Measurements from ENCODE around the gene PLP2. TPM values are rescaled to one million over a fixed set of nuclear protein-coding genes. Genes with fewer than 3 reads are reported as not detected.
"Not testable (repeated sequence)": the region's sequence is repeated elsewhere in the genome, so short reads cannot be mapped to it uniquely, and the experiment has no call there.

PLP2 gene
- total and polyA plus RNA-seq, 4 experiments from 2014 or later, result 132 to 334 (median 187) TPM

DNA sequence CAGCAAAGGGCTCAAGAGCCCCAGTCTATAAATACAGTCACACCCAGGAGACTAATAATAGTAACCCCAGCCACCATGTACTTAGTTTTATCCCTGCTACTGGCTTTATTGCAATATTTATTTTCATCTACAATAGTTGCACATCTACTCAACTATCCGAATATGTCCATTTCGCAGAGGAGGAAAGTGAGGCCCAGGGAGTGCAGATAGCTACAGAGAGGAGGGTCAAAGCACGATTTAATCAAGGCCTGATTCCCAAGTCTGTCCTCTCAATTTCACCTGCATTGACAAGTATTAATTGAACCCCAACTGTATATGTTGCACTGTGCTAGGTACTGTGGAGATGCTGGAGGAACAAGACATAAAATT lies 4.0 kb upstream of the PLP2 start:
- ChIA-PET CTCF (ENCODE audit: partially characterized antibody) (interaction anchor here (1.0 to 4.8 kb wide), 8 partner anchors 9 to 24 kb away, joined by 3 to 31 read pairs (median 6); partner anchors contain the start of gene PRICKLE3), POLR2A (ENCODE audit: partially characterized antibody) (interaction anchor here (0.6 to 2.6 kb wide), 11 partner anchors 10 to 256 kb away, joined by 3 to 37 read pairs (median 9); partner anchors contain the start of genes CCDC22, PRICKLE3 and WDR45)
- Mint-ChIP-seq H3K4me1 (peaks cover 14 to 56% (median 28%) of the 10 kb centered on the region in 4 donors), H3K36me3 (peaks cover 0 to 3% of the 10 kb centered on the region in 2 donors), H3K27ac (peak overlapping the region; percentile 85 to 98 (median 95)), H3K9me3 (peaks cover 0 to 4% (median 0%) of the 10 kb centered on the region in 8 donors), H3K4me3 (peak overlapping the region; percentile 68 to 95 (median 87)), H3K27me3 (no peaks in the 10 kb centered on the region)
- intact Hi-C loops (cut with micrococcal nuclease), result loop anchor here (2.0 to 10.0 kb wide), 2 partner anchors 45 to 93 kb away; partner anchors contain the start of genes GPKOW, PRAF2 and WDR45
- peaks cover 42% of the 10 kb centered on the region for H3K4me1 ChIP-seq (ENCODE audit: insufficient read depth, low read length)
- H3K27ac ChIP-seq (ENCODE audit: low read depth, low read length), result peak overlapping the region; percentile 63
- H3K4me3 ChIP-seq (ENCODE audit: low read length in 2 of 2), result peak overlapping the region in 1 of 2 donors; percentile 54
- H3K9me3 ChIP-seq (ENCODE audit: control insufficient read depth in 1 of 2, low read length in 2 of 2), result no peaks in the 10 kb centered on the region
- no peak for DNase-seq
- H3K36me3 ChIP-seq (ENCODE audit: insufficient read depth, low read length), result no peaks in the 10 kb centered on the region
- no peaks in the 10 kb centered on the region for H3K27me3 ChIP-seq (ENCODE audit: insufficient read depth, low read length)

DNA sequence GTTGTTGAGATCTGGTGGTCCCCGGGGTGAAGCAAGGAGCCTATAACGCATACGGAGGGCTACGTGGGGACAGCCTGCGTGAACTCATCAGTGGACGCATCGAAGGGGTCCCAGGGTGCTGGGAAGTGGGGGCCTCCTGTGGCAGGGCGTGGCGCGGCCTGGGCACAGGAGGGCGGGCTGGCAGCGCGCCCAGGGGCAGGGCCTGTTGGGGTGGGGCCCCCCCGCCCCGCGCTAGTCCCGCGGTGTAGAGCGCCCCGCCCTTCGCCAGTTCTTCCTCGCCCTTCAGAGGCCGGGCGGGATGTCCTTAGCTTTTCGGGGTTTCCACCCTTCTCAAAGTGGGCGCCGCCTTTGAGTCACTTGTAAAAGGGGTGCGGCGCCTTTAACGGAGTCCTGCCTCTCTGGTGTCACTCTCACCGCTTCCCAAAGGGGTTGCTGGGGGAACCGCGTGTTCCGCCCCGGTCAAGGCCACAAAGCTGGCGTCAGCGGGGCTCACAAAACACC lies 632 bp downstream of the PLP2 start:
- POLR2A ChIA-PET (ENCODE audit: partially characterized antibody), result interaction anchor here (0.8 to 2.5 kb wide), 13 partner anchors 9 to 215 kb away, joined by 3 to 15 read pairs (median 5); partner anchors contain the start of genes KCND1, OTUD5, PPP1R3F and WDR45
- CTCF ChIA-PET (ENCODE audit: partially characterized antibody), result interaction anchor here (1.0 to 1.1 kb wide), 2 partner anchors 8 to 30 kb away, joined by 4 to 5 read pairs; no protein-coding TSS in a partner anchor
- Mint-ChIP-seq H3K9me3 (peaks cover 0 to 1% (median 0%) of the 10 kb centered on the region in 8 donors), H3K27me3 (no peaks in the 10 kb centered on the region), H3K4me1 (peaks cover 14 to 42% (median 23%) of the 10 kb centered on the region in 4 donors), H3K36me3 (peaks cover 11 to 33% of the 10 kb centered on the region in 2 donors), H3K4me3 (peak overlapping the region; percentile 84 to 91 (median 88)), H3K27ac (peak overlapping the region; percentile 85 to 93 (median 86))
- Histone ChIP-seq H3K27me3 (ENCODE audit: insufficient read depth, low read length) (no peaks in the 10 kb centered on the region), H3K4me1 (ENCODE audit: insufficient read depth, low read length) (peaks cover 27% of the 10 kb centered on the region), H3K27ac (ENCODE audit: low read depth, low read length) (peak overlapping the region; percentile 76), H3K9me3 (ENCODE audit: control insufficient read depth in 1 of 2, low read length in 2 of 2) (no peaks in the 10 kb centered on the region), H3K36me3 (ENCODE audit: insufficient read depth, low read length) (peaks cover 10% of the 10 kb centered on the region), H3K4me3 (ENCODE audit: low read length in 2 of 2) (peak overlapping the region; percentile 52 to 54)
- intact Hi-C loops (cut with micrococcal nuclease), result loop anchor here (2.0 kb wide), 1 partner anchor 14 kb away; the partner anchor contains the start of gene PRICKLE3
- DNase-seq, result peak; percentile 49 to 75 (median 58)

DNA sequence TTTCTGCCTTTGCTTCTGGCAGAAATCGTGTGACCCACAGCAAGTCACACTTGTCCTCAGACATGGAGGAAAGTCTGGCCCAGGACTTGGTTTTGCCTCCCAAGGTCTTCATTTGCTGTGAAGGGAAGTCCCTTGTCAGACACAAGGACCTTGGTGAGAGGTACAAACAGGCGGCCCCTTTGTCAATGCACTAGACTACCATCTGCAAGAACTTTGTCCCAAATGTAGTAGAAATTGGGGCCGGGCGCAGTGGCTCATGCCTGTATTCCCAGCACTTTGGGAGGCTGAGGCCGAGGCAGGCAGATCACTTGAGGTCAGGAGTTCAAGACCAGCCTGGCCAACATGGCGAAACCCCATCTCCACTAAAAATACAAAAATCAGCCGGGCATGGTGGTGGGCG lies 1.8 kb downstream of the PLP2 start:
- DNase-seq; H3K27me3 ChIP-seq (ENCODE audit: insufficient read depth, low read length); H3K4me3 ChIP-seq (ENCODE audit: low read length in 2 of 2); H3K9me3 ChIP-seq (ENCODE audit: control insufficient read depth in 1 of 2, low read length in 2 of 2); H3K9me3 Mint-ChIP-seq; POLR2A ChIA-PET (ENCODE audit: partially characterized antibody); CTCF ChIA-PET (ENCODE audit: partially characterized antibody); H3K27me3 Mint-ChIP-seq: not testable (repeated sequence)
- Mint-ChIP-seq H3K4me1 (peaks cover 8 to 40% (median 15%) of the 10 kb centered on the region in 4 donors), H3K27ac (peak overlapping the region; percentile 34 to 91 (median 85)), H3K36me3 (peaks cover 14 to 37% of the 10 kb centered on the region in 2 donors), H3K4me3 (peak overlapping the region in 5 of 8 donors; percentile 81 to 90 (median 86))
- peaks cover 10% of the 10 kb centered on the region for H3K36me3 ChIP-seq (ENCODE audit: insufficient read depth, low read length)
- intact Hi-C loops (cut with micrococcal nuclease), result loop anchor here (2.0 kb wide), 1 partner anchor 13 kb away; the partner anchor contains the start of gene PRICKLE3
- H3K4me1 ChIP-seq (ENCODE audit: insufficient read depth, low read length), result peaks cover 15% of the 10 kb centered on the region
- peak overlapping the region; percentile 76 for H3K27ac ChIP-seq (ENCODE audit: low read depth, low read length)

DNA sequence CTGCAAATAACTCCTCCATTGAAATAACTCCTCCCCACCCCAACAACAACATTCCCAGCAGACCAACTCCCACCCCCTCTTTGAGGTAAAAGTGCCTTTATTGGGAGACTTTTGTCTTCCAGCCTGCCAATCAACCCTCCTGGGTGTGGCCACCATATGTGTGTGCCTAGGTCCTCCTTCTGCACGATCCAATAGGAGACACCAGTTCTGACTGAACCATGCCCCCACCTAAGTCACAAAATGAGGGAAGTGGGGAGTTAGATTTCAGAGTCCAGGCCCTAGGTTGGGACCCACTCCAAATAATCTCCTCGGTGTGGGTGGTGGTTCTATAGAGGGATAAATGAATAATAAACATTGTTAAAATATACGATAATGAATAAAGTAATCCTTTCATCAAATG lies 3.0 kb downstream of the PLP2 start:
- H3K27ac ChIP-seq (ENCODE audit: low read depth, low read length), result no peak overlapping the region
- H3K36me3 Mint-ChIP-seq, result peaks cover 14 to 44% of the 10 kb centered on the region in 2 donors
- H3K9me3 Mint-ChIP-seq, result peaks cover 0 to 1% (median 0%) of the 10 kb centered on the region in 8 donors
- no peak overlapping the region for H3K4me3 Mint-ChIP-seq
- H3K27me3 Mint-ChIP-seq, result no peaks in the 10 kb centered on the region
- H3K9me3 ChIP-seq (ENCODE audit: control insufficient read depth in 1 of 2, low read length in 2 of 2), result no peaks in the 10 kb centered on the region
- peaks cover 8 to 35% (median 15%) of the 10 kb centered on the region in 4 donors for H3K4me1 Mint-ChIP-seq
- intact Hi-C loops (cut with micrococcal nuclease), result no loop called here
- peak overlapping the region in 3 of 7 donors; percentile 42 to 73 (median 73) for H3K27ac Mint-ChIP-seq
- ChIA-PET CTCF (ENCODE audit: partially characterized antibody) (no interaction called here), POLR2A (ENCODE audit: partially characterized antibody) (interaction anchor here (1.1 to 1.7 kb wide), 2 partner anchors 8 to 16 kb away, joined by 5 to 6 read pairs; no protein-coding TSS in a partner anchor)
- no peak overlapping the region for H3K4me3 ChIP-seq (ENCODE audit: low read length in 2 of 2)
- H3K36me3 ChIP-seq (ENCODE audit: insufficient read depth, low read length), result peaks cover 10% of the 10 kb centered on the region
- DNase-seq, result no peak
- H3K4me1 ChIP-seq (ENCODE audit: insufficient read depth, low read length), result peaks cover 15% of the 10 kb centered on the region
- no peaks in the 10 kb centered on the region for H3K27me3 ChIP-seq (ENCODE audit: insufficient read depth, low read length)

DNA sequence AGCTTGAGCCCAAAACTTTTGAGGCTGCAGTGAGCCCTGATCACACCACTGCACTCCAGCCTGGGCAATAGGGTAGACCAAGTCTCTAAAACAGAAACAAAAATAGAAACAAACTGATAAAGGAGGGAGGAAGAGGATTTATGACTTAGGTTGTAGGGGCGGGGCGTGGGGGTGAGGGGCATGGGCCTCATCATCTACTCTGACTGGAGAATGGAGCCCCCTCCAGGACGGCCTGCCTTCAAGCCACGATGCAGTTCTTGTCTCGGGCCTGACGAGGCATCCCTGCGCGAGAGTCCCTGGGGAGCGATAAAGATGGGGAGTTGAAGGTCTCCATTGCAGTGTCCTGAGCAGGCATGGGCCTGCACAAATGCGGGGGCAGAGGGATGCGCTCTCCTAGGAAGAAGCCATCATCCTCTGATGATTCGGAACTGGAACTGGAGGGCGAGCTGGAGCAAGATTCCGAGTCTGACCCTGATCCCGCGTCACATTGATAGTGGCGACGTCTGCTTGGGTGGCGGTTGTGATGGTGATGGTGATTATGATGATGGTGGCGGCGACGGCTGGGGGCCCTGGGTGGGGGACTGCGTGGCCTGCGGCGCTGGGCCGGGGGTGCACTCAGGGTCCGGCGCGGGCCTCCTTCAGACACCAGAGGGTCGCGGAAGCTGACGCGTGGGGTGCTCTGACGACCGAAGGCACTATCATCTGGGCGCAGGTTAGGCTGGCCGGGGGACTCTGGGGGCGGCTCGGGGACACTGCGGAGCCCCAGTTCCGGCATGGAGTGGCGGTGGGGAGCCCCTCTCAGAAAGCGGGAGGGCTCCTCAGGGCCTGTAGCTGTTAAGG lies 4.0 kb downstream of the PLP2 start:
- Histone ChIP-seq H3K27me3 (ENCODE audit: insufficient read depth, low read length) (no peaks in the 10 kb centered on the region), H3K4me1 (ENCODE audit: insufficient read depth, low read length) (peaks cover 15% of the 10 kb centered on the region), H3K4me3 (ENCODE audit: low read length in 2 of 2) (no peak overlapping the region), H3K27ac (ENCODE audit: low read depth, low read length) (no peak overlapping the region), H3K36me3 (ENCODE audit: insufficient read depth, low read length) (peaks cover 10% of the 10 kb centered on the region), H3K9me3 (ENCODE audit: control insufficient read depth in 1 of 2, low read length in 2 of 2) (no peaks in the 10 kb centered on the region)
- H3K9me3 Mint-ChIP-seq, result peaks cover 0 to 1% (median 0%) of the 10 kb centered on the region in 8 donors
- DNase-seq, result no peak
- intact Hi-C loops (cut with micrococcal nuclease), result no loop called here
- H3K36me3 Mint-ChIP-seq, result peaks cover 14 to 49% of the 10 kb centered on the region in 2 donors
- ChIA-PET POLR2A (ENCODE audit: partially characterized antibody) (interaction anchor here (1.1 to 1.7 kb wide), 2 partner anchors 9 to 15 kb away, joined by 5 to 6 read pairs; no protein-coding TSS in a partner anchor), CTCF (ENCODE audit: partially characterized antibody) (interaction anchor here (0.9 kb wide), 1 partner anchor 9 kb away, joined by 3 read pairs; no protein-coding TSS in a partner anchor)
- H3K4me3 Mint-ChIP-seq, result no peak overlapping the region
- no peaks in the 10 kb centered on the region for H3K27me3 Mint-ChIP-seq
- H3K4me1 Mint-ChIP-seq, result peaks cover 8 to 35% (median 15%) of the 10 kb centered on the region in 4 donors
- H3K27ac Mint-ChIP-seq, result peak overlapping the region in 2 of 7 donors; percentile 22 to 59

DNA sequence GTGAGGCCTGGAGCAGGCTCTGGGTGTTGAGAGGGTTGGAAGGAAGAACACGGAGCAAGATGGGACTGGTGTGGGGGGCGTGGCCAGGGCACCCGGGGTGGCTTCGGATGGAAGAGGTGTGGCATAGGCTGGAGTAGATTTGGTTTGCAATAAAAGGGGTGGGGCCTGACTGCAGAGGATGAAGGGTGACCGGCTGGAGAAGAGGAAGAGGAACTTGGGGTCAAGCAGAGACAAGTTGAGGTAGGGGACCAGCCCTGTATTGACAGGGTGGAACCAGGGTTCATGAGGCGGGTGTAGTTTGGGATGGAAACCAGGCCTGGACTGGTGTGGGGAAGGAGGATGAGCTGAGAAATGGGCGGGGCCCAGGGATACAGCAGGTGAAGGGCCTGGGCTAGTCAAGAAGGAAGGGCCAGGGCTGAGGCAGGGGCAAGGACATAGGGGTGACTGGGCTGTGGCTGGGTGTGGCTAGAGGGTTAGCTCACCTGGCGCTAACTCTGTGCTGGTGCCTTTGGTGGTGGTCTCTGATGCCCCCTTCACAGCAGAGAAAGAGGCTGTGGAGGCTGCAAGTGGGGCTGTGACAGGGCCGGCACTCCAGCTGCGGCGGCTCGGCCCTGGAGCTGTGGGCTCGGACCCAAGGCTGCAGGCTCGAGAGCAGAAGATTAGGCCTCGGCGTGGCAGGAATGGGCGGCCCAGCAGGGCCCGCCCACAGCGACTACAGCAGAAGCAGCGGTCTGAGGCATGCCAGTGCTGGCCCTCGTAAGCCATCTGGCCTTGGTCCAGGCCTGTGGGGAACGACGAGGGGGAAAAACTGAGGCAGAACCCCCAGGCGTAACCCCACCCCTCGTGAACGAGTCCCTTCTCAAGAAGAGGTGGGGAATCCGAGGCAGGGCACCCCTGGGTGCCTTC lies 5.0 kb downstream of the PLP2 start:
- DNase-seq, result no peak
- Mint-ChIP-seq H3K4me3 (no peak overlapping the region), H3K4me1 (peaks cover 8 to 32% (median 15%) of the 10 kb centered on the region in 4 donors), H3K27me3 (no peaks in the 10 kb centered on the region), H3K27ac (peak overlapping the region in 3 of 7 donors; percentile 48 to 75 (median 53)), H3K9me3 (peaks cover 0 to 1% (median 0%) of the 10 kb centered on the region in 8 donors), H3K36me3 (peaks cover 14 to 52% of the 10 kb centered on the region in 2 donors)
- POLR2A ChIA-PET (ENCODE audit: partially characterized antibody), result interaction anchor here (0.6 to 2.6 kb wide), 3 partner anchors 10 to 67 kb away, joined by 3 to 14 read pairs (median 3); no protein-coding TSS in a partner anchor
- Histone ChIP-seq H3K4me3 (ENCODE audit: low read length in 2 of 2) (no peak overlapping the region), H3K27ac (ENCODE audit: low read depth, low read length) (no peak overlapping the region), H3K4me1 (ENCODE audit: insufficient read depth, low read length) (peaks cover 15% of the 10 kb centered on the region), H3K27me3 (ENCODE audit: insufficient read depth, low read length) (no peaks in the 10 kb centered on the region), H3K36me3 (ENCODE audit: insufficient read depth, low read length) (peaks cover 10% of the 10 kb centered on the region), H3K9me3 (ENCODE audit: control insufficient read depth in 1 of 2, low read length in 2 of 2) (no peaks in the 10 kb centered on the region)
- CTCF ChIA-PET (ENCODE audit: partially characterized antibody), result interaction anchor here (0.9 to 1.5 kb wide), 5 partner anchors 10 to 230 kb away, joined by 3 to 9 read pairs (median 3); no protein-coding TSS in a partner anchor
- intact Hi-C loops (cut with micrococcal nuclease), result no loop called here

Data from CD4-positive, alpha-beta memory T cell (primary cell).